ENCODE measurements around the gene HNRNPUL1.

- TF ChIP-seq CTCF (IDR thresholded peaks at IDR 0.05; ENCODE audit: low read length) (no peak), EZH2 (optimal IDR thresholded peaks at IDR 0.05; ENCODE audit: low read depth, low read length) (no peak), EZH2phosphoT487 (IDR thresholded peaks at IDR 0.05; ENCODE audit: low read length) (no peak)
These were observed 38.6 kb downstream of the HNRNPUL1 start for GRCh38 chr19:41302624-41303351.

All from MM.1S (cell line).